ENCODE data around the gene IL9.

Gene IL9

DNA sequence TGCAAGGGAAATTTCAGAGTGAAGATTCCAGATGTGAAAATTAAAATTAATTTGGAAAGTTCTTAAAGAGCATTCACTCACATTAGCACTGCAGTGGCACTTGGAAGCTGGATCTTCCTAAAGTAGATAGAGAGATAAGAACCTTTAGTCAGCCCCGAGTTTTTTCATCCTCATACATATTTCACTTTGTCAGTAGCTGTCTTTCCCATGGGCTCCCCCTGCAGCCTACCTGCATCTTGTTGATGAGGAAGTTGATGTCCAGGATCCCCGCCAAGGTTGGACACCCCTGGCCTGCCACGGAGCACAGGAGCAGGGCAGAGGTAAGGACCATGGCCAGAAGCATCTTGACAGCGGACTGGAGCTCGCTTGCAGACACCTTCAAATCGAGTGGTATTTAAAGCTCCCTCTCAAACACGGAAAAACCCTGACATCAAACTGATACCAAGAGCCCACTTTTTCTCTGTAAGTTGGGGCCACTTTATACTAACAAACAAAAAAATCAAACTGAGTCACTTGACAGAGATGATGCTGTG lies at the start of gene IL9:
IL9 (minus strand) TSS at position 368 of the 533 bp plus-strand sequence; CDS start at position 343, 25 bp downstream.
- DNase-seq (ENCODE audit: low read depth): no peak

DNA sequence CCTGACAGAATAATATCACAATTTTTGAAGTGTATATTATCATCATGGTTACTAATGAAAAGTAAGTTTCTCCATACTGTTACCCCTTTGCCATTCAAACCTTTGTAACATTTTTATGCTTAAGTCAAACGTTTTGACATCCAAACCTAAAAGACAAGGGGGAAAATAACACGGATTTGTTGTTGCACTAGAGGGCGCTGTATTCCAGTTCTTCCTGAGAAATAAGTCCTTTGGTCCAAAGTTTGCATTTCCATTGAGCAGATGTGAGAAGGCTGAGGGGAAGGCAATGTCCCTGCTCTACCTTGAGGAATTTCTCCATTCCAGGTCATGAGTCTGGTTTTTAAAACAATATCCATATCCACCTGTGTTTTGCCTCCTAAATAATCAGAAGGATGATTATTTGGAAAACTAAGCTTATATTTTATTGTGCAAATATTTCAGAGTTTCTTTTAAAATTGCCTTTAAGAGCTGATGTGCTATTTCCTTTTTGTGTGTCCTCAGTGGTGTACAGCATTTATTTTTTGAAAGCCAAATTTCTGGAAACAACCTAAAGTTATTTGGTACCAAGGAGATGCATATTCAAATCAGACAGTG lies 49.4 kb upstream of the IL9 start:
- DNase-seq (ENCODE audit: low read depth): no peak

DNA sequence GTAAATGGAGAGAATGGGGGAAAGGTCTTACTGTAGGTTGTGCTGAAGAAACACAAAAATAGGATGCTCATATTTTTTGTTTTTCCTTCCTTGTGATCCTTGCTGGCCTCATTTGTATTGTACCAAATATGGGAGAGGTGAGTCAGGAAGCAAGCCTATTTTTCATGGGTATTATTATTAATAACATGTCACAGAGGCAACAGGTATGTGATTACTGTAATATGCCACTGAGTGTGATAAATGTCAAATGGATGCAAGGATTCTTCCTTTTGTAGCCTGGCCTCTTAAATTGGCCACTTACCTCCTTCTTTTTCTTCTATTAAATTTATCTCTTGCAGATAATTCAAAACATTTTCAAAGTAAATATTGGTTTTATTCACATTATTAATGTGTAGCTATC lies 48.9 kb upstream of the IL9 start:
- no peak for DNase-seq (ENCODE audit: low read depth)

DNA sequence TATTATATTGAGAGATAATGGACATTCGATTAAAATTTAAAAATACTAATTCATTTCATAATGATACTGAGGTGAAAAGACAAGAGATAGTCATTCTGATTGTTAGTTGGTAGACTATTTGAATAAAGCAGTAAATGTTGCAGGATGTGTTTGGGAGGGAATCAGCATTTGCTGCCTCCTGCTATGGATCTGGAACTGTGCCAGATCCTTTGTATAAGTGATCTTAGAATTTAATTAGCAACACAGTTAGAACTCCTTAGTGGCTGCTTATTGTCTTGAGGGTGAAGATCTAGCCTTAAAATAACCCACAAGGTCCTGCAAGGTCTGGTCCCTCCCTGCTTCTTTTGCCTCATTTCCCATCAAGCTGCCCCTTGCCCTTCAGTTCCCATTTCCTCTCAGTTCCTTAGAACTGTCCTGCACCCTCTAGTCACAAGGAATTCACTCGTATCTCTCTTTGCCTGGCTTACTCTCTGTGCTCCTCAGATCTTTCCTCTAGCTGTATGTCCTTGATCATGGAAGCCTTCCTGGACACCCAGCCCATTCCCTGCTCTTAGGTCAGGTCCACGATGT lies 46.6 kb upstream of the IL9 start:
- DNase-seq (ENCODE audit: low read depth): no peak

DNA sequence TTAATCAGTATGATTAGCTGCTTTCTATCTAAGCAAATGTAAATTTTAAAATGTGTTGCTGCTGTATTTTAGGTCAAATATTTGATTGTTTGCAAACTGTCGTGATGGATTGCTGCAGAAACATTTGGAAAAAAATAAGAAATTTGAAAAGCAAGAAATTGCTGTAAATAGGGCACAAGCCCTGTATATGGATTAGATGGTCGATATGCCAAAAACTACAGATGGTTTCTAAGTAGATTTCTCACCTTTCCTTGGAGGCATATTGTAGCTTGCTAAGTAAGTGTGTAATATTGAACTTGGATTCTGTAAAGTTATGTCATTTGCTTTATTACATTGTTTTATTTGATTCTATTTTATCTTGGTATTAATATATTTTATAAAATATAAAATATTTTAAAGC lies 46.1 kb upstream of the IL9 start:
- no peak for DNase-seq (ENCODE audit: low read depth)

DNA sequence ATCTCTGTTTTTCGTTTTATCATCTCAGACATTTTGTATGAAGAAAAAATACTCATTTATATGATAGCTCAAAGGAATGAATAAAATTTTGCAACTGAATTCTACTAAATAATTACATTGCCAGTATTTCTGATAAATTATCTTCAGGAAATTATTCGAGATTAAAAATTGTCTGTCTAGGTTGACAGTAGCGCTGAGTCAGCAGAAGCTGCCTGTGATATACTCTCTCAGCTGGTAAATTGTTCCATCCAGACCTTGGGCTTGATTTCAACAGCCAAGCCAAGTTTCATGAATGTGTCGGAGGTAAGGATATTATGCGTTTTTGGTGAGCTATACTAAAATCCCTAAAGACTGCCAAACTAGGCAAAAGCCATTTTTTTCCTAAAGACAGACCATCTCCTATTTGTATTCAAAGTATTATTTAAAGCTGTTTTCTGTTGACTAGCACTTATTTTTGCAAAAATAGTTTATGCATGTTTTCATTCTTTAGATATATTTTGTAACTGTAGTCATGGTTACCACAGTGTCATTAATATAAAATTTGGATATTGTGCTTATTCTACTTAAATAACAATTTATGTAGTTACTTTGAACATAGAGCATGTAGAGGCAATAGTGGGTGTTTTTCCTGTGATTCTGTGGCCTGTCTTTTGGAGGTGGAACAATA lies 41.7 kb upstream of the IL9 start:
- no peak for DNase-seq (ENCODE audit: low read depth)

DNA sequence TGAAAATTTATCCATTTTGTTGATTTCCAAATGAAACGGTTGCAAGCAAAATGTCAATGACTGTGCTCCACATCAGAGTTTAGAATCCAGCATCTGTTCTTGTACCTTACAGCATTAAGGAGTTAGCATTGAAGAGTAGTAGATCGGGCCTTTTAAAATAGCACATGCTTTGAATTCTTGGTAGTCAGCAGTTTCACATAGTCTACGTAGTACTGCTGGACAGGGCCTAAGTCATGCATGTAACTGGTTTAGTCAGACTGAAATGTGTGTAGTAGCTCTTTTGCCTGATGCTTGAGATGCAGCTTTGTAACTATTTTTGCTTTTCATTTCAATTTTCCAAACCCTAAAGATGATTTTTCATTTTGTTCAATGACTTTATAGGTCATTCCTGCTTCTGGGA lies 39.3 kb upstream of the IL9 start:
- no peak for DNase-seq (ENCODE audit: low read depth)

DNA sequence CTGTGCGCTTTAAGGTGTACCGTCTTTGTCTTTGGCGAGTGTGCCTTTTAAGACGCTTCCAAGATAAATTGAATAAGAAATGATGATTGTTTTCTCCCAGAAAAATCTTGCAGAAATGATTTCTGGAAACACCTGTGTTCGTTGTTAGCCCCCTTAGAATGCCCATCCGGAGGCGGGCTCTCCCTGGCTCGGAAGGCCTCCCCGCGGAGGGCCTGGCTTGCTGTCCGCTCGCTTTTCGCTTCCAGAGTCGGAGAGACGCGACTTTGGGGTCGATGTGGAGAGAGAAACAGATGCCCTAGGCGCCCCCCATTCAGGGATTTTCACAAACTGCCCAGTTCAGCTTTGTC lies 35.3 kb upstream of the IL9 start:
- DNase-seq (ENCODE audit: low read depth): no peak

DNA sequence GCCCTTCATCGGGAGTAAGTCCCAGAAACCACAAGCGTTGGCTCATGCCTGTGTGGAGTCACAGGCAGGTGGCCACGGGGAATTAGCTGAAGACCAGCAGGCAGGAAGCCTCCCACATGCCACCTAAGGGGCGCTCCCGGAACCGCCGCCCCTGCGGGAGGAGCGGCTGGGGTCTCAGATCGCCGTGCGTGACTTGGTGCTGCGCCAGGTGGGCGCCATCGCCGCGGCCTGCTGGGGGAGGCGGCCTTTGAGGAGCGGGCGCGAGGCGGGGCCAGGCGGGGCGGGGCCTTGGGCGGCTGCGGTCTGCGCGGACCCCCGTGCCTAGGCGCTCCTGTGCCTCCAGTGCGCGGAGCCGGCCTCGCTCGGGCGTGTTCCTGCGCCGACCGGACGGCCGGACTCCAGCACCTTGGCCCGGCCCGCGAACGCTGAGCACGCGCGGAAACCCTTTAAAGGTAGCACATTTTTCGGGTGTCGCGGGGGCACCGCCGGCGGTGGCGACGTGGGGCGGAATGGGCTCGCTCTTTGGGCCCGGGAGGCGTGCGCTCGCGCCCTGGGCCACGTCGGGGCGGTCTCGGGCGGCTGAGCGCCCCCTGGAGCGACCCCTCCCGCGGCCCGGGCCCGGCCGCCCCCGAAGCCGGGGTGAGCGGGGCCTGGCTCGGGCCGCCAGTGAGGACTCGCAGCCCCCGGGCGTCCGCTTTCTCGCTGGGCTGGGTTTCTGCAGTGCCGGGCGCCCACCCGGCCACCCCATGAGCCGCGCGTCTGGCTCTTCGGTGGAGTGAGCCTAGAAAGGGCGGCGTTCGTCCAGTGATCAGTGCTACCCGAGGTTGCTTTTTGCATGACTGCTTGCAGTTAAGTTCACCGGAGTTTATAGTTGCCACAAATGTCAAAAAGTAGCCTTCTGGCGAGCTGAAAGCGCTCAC lies 34.6 kb upstream of the IL9 start:
- DNase-seq (ENCODE audit: low read depth): no peak

DNA sequence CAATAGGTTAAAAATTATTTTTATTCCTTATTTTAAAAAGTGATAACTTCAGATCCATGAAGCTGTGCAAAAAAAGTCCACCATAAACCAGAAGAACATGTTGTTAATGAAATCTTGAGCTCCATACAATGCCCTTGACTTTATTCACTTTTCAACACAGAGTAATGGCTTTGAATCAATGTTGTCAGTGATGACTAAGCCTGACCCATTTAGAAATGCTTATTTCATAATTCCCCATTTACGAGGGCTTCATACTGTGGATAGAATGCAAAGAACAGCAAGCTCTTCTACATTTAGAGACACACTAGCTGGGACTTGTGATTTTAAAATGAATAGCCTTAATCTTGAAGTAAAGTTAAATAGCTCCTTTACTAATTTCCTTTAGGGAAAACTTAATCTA lies 25.7 kb upstream of the IL9 start:
- DNase-seq (ENCODE audit: low read depth): no peak

DNA sequence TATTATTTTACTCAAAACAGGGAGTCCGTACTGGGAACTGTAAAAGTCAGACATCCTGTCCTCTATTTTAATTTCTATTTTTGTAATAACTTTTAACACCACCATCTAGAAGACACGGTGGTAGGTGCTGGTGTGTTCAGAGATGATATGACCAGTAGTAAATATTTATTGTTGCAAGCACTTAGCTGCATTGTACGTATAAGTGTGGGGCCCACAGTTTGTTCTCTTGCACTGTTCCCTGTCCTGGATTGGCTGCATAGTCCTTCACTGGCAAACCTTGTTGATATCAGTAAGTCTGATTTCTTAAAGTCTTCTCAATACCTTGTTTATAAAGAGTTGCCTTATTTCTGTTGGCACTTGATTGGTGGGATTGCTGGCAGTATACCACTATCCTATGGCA lies 24.6 kb upstream of the IL9 start:
- DNase-seq (ENCODE audit: low read depth): no peak

DNA sequence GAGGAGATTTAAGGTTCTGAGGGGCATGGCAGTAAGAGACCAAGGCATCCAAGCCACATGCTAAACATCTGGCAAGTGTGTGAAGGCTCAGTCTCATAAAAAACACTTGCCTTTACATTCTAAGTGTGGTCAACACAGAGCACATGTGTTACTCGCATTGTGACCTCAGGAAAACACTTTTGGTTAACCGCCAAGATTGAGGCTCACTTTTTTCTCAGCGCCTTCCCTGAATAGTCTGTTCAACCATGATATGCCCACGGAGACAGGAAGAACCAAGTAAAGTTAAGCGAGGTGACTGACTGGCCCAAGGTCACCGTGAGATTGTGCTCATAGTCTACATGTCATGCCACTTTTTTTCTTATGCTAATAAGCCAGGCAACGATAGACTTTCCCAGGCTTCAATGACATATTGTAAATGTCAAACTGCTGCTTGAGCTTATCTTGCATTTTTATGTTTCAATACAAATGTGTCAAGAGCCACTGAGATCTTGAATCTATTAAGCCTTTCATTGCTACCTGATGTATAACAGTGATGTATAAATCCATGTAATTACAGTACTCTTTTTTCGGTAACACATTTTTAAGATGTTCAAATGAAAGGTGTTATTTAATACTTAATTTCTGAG lies 21.1 kb upstream of the IL9 start:
- DNase-seq (ENCODE audit: low read depth): no peak

DNA sequence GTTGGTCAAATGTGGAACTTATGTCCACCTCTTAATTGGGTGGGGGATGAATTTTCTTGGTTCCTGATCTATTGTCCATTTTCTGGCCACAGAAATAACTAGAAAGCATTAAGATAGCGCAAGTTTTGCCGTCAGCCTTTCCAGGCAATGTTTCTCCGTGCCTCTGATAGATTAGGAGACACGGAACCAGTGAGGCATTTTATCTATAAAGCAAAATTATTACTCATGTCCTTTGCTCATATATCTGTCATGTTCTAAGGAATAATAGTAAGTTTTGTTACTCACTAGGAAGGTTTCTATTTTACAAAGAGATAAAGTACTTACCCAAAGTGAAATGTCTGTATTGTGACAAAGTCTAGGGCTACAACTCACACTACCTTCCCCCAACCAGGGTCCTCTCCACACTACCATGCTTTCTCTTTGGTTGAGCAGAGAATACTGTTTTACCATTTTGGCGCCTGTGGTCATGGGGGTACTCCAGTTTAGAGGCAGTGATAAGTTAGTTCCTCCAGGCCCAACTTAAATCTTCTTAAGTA lies 19.9 kb upstream of the IL9 start:
- no peak for DNase-seq (ENCODE audit: low read depth)

DNA sequence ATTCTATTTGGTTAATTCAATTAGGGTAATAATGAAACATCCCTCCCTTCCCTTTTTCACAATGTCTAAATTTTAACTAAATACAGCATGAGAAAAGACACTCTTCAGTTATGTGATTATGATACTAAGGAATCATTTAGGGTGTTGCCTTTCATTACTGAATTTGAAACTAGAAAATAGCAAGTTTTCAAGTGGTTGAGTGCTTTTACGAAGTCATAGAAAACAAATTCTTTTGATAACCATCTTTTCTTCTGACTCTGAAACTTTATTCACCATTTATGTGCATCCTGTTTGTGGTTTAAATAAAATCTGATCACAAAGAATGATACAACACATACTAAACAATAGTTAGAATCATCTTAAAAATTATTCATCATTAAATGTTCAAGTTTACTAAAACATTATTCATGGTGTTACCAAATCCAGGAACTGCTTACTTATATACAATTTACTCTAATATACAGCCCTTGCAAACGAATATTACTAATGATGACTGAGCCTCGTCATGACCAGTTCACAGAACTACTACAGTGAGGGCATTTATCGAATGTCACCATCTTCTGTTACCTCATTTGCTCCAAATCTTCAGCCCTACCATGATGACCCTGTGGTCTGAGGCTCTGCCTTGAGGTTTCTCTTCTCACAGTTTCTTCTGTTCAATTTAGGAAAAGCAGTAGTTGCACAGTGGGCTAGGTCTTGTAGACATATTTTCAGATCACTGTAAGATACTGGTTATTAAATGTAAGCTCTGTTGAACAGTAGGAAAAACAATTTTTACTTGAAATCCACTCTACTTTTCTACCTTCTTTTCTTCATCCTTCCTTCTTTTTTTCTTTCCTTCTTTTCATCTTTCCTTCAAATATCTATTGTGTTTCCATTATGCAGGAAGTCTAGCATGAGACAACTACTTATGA lies 18.3 kb upstream of the IL9 start:
- no peak for DNase-seq (ENCODE audit: low read depth)

DNA sequence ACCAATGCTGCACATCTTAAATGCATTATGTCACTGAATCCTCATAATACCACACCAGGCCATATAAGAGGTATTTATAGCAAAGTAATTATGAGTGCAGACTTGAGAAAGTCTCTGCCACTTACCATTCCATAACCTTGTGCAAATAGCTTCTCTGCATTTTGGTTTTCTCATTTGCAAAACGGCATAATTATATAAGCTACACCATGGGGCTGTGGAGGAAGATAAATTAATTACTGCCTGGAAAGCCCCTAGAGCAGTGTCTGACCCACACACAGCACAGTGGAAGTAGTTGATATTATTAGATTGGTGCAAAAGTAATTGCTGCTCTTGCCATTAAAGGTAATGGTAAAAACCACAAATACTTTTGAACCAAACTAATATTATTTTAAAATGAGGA lies 9.5 kb upstream of the IL9 start:
- DNase-seq (ENCODE audit: low read depth): no peak

DNA sequence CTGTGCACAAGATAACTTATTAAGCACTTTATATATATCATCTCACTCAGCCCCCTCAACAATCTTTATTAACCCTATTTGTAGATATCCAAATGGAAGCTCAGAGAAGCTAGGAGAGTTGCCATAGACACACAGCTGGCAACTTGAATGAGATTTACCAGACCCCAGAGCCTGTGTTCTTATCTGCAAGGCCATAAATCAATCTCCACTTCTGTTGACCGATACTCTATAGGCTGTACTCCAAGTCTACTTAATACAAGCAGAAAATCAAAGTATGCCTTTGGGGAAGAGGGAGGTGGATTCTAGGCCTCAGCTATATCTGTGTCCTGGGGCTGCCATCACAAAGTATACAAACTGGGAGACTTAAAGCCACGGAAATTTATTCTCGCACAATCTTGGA lies 6.0 kb upstream of the IL9 start:
- no peak for DNase-seq (ENCODE audit: low read depth)

DNA sequence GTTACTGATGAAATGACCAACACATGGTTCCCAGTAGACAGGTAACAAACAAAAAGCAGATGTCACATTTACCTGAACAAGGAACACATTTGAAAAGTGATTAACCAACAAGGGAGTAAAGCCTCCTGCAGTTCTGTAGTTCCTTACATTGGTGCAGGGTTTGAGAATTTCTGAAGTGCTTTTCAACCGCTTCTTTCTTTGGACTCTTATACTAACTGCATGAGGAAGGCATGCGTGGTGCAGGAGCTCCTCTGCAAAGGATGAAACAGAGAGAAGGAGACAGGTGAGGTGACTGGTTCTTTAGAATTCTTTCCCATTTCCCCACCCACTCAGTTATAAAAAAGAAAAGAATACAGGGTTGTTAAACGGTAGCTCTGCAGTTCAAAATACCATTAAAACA lies 4.6 kb upstream of the IL9 start:
- no peak for DNase-seq (ENCODE audit: low read depth)

DNA sequence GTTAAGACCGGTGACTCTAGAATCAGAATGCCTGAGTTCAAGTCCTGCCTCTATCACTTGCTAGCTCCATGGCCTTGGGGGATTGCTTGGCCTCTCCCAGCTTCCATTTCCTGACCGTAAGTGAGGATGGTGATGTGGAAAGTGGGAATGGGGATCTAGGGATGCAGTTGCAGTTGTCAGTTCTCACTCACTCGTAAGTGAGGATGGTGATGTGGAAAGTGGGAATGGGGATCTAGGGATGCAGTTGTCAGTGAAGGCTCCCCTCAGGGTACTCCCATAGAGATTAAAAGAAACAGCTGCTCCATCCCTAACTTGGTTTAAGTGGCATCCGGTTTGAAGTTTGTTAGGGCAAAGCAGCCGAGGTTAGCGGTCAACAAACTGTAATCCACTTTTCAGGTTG lies 3.0 kb upstream of the IL9 start:
- no peak for DNase-seq (ENCODE audit: low read depth)

DNA sequence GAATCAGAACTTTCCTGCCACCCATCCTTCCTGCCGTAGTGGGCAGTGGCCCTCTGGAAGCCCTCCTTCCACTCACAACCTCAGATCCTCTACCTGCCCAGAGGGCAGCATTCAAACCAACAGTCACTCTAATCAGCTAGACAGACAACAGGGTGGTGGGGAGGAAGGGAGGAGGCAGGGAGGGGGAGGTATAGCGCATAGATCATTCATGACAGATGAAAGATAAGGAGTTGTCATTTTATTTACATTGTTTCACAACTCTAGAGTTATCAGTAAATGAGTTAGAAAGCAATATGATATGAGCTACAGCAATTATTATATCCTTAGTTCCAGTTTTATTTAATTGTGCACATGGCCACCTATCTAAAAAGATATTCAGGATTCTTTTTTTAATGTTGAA lies 852 bp downstream of the IL9 start:
- no peak for DNase-seq (ENCODE audit: low read depth)

DNA sequence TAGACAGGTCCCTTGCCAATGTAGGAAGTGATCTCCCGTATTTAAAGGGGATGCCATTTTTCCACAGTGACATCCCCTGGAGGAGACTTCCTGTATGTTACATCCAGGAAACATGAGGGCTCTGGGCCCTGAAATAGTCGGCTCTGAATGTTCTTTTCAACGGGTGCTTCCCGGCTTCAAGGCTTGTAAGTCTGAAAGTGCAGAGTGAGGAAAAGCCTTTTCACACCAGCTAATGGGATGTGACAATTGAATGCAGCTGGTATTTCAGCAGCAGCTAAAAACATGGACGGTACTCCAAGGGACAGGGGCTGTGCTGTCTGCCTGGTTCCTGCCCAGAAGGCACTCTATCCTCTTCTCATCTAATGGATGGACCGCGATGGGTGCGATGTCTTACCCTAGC lies 1.4 kb downstream of the IL9 start:
- DNase-seq (ENCODE audit: low read depth): no peak

DNA sequence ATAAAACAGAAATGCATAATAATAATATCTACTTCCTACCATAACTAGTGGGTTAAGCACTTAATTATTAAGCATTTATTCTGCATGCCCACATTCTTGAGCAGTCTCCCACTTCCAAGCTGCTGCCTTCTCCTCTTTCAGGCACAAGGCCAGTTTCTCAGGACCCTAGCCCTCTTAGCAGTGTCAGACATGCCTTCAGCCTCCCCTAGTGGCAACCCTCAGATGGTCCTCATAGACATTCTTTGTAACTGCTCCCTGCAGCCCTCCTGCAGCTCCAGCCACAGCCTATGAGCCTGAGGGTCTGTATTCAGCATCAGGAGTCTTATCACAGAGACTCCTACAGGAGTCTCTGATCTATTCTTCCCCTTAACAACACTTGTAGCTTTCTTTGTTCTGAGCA lies 3.9 kb downstream of the IL9 start:
- no peak for DNase-seq (ENCODE audit: low read depth)
